Caco-2 (cell line): ENCODE measurements around the gene PFDN1. TPM values are rescaled to one million over a fixed set of nuclear protein-coding genes. Genes with fewer than 3 reads are reported as not detected.

Experiments used
- BruUV-seq: library from RNA; stranded (reverse); fragments of 400-500 nt; replicated peaks from 2 replicates; lab custom pipeline; 2021; lab: Mats Ljungman, UMichigan
- CTCF ChIA-PET: fragments of 300-600 bp; sonication (Branson Sonifier 250); formaldehyde crosslinking; loops from one replicate; lab custom pipeline; 2022; ENCODE audit warnings: antibody characterized with exemption; lab: Charles Lee
- POLR2A ChIA-PET: fragments of 300-600 bp; sonication (Branson Sonifier 250); formaldehyde crosslinking; loops from one replicate; lab custom pipeline; 2022; ENCODE audit warnings: antibody characterized with exemption; lab: Charles Lee
- DNase-seq, 2 experiments: peaks; one replicate each; pipeline versions ENCODE4 v3.0.0 to v3.0.0-alpha.2; 2020 to 2022
- H3K27me3 ChIP-seq: replicated peaks from 2 replicates; pipeline ENCODE4 v1.6.0; 2011; ENCODE audit warnings: low read length; ENCODE audit not compliant: control insufficient read depth, insufficient read depth
- H3K36me3 ChIP-seq: 2 replicates; pipeline ENCODE4 v1.5.1; 2011; ENCODE audit warnings: low read length; ENCODE audit not compliant: control insufficient read depth, insufficient read depth
- H3K4me1 ChIP-seq: fragments of 250-450 bp; sonication (Bioruptor Pico); 2 replicates; pipeline ENCODE4 v1.5.1; 2020; ENCODE audit warnings: mild to moderate bottlenecking
- H3K4me3 ChIP-seq: 2 replicates; pipeline ENCODE4 v1.5.1; 2011; ENCODE audit warnings: low read depth, mild to moderate bottlenecking, control low read depth, low read length
- H3K9me3 ChIP-seq: fragments of 250-450 bp; sonication (Bioruptor Pico); 2 replicates; pipeline ENCODE4 v1.5.1; 2020; ENCODE audit warnings: mild to moderate bottlenecking, moderate library complexity
- H3K27ac Mint-ChIP-seq: one replicate; pipeline ENCODE4 v1.8.0; 2022; ENCODE audit warnings: mixed read lengths; ENCODE audit not compliant: unreplicated experiment
- H3K27me3 Mint-ChIP-seq: one replicate; pipeline ENCODE4 v1.8.0; 2022; ENCODE audit warnings: mixed read lengths; ENCODE audit not compliant: insufficient read depth, unreplicated experiment
- H3K36me3 Mint-ChIP-seq: one replicate; pipeline ENCODE4 v1.8.0; 2022; ENCODE audit warnings: mild to moderate bottlenecking, mixed read lengths; ENCODE audit not compliant: insufficient read depth, unreplicated experiment
- H3K4me1 Mint-ChIP-seq: one replicate; pipeline ENCODE4 v1.8.0; 2022; ENCODE audit warnings: low read depth, mixed read lengths; ENCODE audit not compliant: unreplicated experiment
- H3K4me3 Mint-ChIP-seq: one replicate; pipeline ENCODE4 v1.8.0; 2022; ENCODE audit warnings: mild to moderate bottlenecking, moderate library complexity, mixed read lengths; ENCODE audit not compliant: unreplicated experiment
- H3K9me3 Mint-ChIP-seq: one replicate; pipeline ENCODE4 v1.8.0; 2022; ENCODE audit warnings: mixed read lengths; ENCODE audit not compliant: unreplicated experiment
- CTCF ChIP-seq, 2 experiments: fragments of 200-600 bp in 1 of 2; IDR thresholded peaks; 1 replicate in 1 of 2; 2 replicates in 1 of 2; pipeline versions ENCODE4 v1.5.1 to v1.8.0; 2011 to 2022; ENCODE audit warnings: antibody characterized with exemption in 1 of 2, control low read depth in 1 of 2, inconsistent platforms in 1 of 2, low read depth in 1 of 2, low read length in 1 of 2, mild to moderate bottlenecking in 1 of 2, moderate library complexity in 1 of 2; ENCODE audit not compliant: insufficient read depth in 1 of 2, severe bottlenecking in 1 of 2, unreplicated experiment in 1 of 2
- intact Hi-C: fragments of 100-400 bp; cut with micrococcal nuclease; formaldehyde crosslinking; loops from one replicate; pipeline ENCODE4 v1.10.0; 2022; ENCODE audit not compliant: unreplicated experiment
- total RNA-seq: library from RNA; stranded (reverse); gene quantifications from 2 replicates; pipeline ENCODE4 v1.2.3, GENCODE V29; 2022

The PFDN1 gene
- total RNA-seq, 1 experiment from 2014 or later: 81.1 TPM

- no peak overlapping the region for H3K4me3 Mint-ChIP-seq
- peaks cover 9% of the 10 kb centered on the region for H3K36me3 Mint-ChIP-seq
- ChIA-PET CTCF (no interaction called here), POLR2A (interaction anchor here (0.6 kb wide), 1 partner anchor 116 kb away, joined by 6 read pairs; no protein-coding TSS in a partner anchor)
- Histone ChIP-seq H3K4me3 (no peak overlapping the region), H3K9me3 (no peaks in the 10 kb centered on the region), H3K27me3 (no peaks in the 10 kb centered on the region), H3K36me3 (peaks cover 1% of the 10 kb centered on the region), H3K4me1 (peaks cover under 1% of the 10 kb centered on the region; the same call in 1 of the 2 replicates)
- BruUV-seq: no TSS peak
- intact Hi-C loops: no loop called here
- H3K27ac Mint-ChIP-seq: no peak overlapping the region
- no peak for DNase-seq
- peaks cover 7% of the 10 kb centered on the region for H3K9me3 Mint-ChIP-seq
- TF ChIP-seq CTCF (IDR thresholded peaks at IDR 0.05; ENCODE audit: insufficient read depth in 1 of 2, low read depth in 1 of 2, low read length in 1 of 2, severe bottlenecking in 1 of 2, unreplicated experiment in 1 of 2): no peak
- peaks cover 24% of the 10 kb centered on the region for H3K4me1 Mint-ChIP-seq
- no peaks in the 10 kb centered on the region for H3K27me3 Mint-ChIP-seq
These were observed 72.5 kb downstream of the PFDN1 start for GRCh38 chr5:140230373-140230772.

- no peaks in the 10 kb centered on the region for H3K27me3 ChIP-seq
- Mint-ChIP-seq H3K27ac (no peak overlapping the region), H3K4me3 (no peak overlapping the region), H3K27me3 (no peaks in the 10 kb centered on the region), H3K9me3 (peaks cover 7% of the 10 kb centered on the region), H3K4me1 (peaks cover 23% of the 10 kb centered on the region), H3K36me3 (peaks cover 5% of the 10 kb centered on the region)
- no peaks in the 10 kb centered on the region for H3K9me3 ChIP-seq
- CTCF ChIA-PET: interaction anchor here (0.6 kb wide), 1 partner anchor 79 kb away, joined by 9 read pairs; no protein-coding TSS in a partner anchor
- BruUV-seq: no TSS peak
- POLR2A ChIA-PET: interaction anchor here (0.8 kb wide), 1 partner anchor 9 kb away, joined by 3 read pairs; no protein-coding TSS in a partner anchor
- DNase-seq: no peak
- H3K36me3 ChIP-seq: peaks cover 3% of the 10 kb centered on the region
- no peak overlapping the region for H3K4me3 ChIP-seq
- no peak for TF ChIP-seq CTCF (IDR thresholded peaks at IDR 0.05; ENCODE audit: insufficient read depth in 1 of 2, low read depth in 1 of 2, low read length in 1 of 2, severe bottlenecking in 1 of 2, unreplicated experiment in 1 of 2)
- peaks cover 6% of the 10 kb centered on the region for H3K4me1 ChIP-seq
- intact Hi-C loops: no loop called here
These were observed 74.5 kb downstream of the PFDN1 start for GRCh38 chr5:140228364-140228837.

DNA sequence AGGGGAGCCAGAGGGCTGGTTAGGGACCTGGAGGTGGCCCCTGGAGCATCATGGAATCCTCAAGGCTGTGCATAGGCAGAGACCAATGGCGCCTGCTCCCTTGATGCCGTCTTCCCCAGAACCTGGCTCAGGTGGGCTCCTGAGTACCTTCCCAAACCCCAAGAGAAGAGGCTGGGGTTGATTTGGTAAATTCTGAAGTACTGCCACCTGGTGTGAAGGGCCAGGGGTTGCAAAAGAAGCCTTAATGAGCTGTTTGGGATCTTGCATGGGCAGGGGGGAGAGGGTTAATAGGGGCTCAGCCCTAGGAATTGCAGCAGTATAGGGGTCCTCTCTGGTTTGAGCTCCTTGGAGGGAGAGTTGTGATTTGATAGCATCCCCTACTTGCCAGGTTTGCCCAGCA is 75.9 kb downstream of the PFDN1 start:
- BruUV-seq: no TSS peak
- no peak overlapping the region for H3K4me3 ChIP-seq
- POLR2A ChIA-PET: no interaction called here
- Mint-ChIP-seq H3K9me3 (peaks cover 7% of the 10 kb centered on the region), H3K27ac (peak overlapping the region; percentile 37), H3K27me3 (no peaks in the 10 kb centered on the region), H3K36me3 (peaks cover 5% of the 10 kb centered on the region), H3K4me1 (peaks cover 31% of the 10 kb centered on the region), H3K4me3 (no peak overlapping the region)
- no peaks in the 10 kb centered on the region for H3K9me3 ChIP-seq
- peaks cover 19% of the 10 kb centered on the region for H3K4me1 ChIP-seq
- peaks cover 3% of the 10 kb centered on the region for H3K36me3 ChIP-seq
- DNase-seq: no peak
- peak in 1 of 2 experiments; percentile 7 for TF ChIP-seq CTCF (IDR thresholded peaks at IDR 0.05; ENCODE audit: insufficient read depth in 1 of 2, low read depth in 1 of 2, low read length in 1 of 2, severe bottlenecking in 1 of 2, unreplicated experiment in 1 of 2)
- intact Hi-C loops: no loop called here
- no peaks in the 10 kb centered on the region for H3K27me3 ChIP-seq
- CTCF ChIA-PET: interaction anchor here (0.8 to 1.1 kb wide), 3 partner anchors 11 to 57 kb away, joined by 4 to 9 read pairs (median 5); no protein-coding TSS in a partner anchor
